GM21786 (cell line): ENCODE measurements around the gene TBC1D9B.

Source experiments
- ATAC-seq: cut with Tn5 transposase; IDR thresholded peaks from one replicate; pipeline ENCODE4 v1.9.1; 2021; ENCODE audit not compliant: unreplicated experiment

The TBC1D9B gene

GRCh38 chr5:179822059-179822432 is 85.7 kb downstream of the TBC1D9B start:
- ATAC-seq = no peak

GRCh38 chr5:179821298-179822058 is 86.2 kb downstream of the TBC1D9B start:
- peak; percentile 38 for ATAC-seq

GRCh38 chr5:179820483-179821297 is 87.0 kb downstream of the TBC1D9B start, which contains the start of gene SQSTM1:
Gene SQSTM1 (plus strand): TSS chr5:179820905. CDS start chr5:179820937, 32 bp downstream.
- ATAC-seq = peak; percentile 26

- no peak for ATAC-seq
Measured at GRCh38 chr5:179820127-179820482, 87.6 kb downstream of the TBC1D9B start.

- peak; percentile 18 for ATAC-seq
Measured at GRCh38 chr5:179819296-179820126, 88.2 kb downstream of the TBC1D9B start.

- ATAC-seq = peak; percentile 64
Measured at GRCh38 chr5:179818746-179819295, 88.9 kb downstream of the TBC1D9B start.

- no peak for ATAC-seq
Measured at GRCh38 chr5:179817890-179818745, 89.6 kb downstream of the TBC1D9B start.

GRCh38 chr5:179817470-179817840 is 90.2 kb downstream of the TBC1D9B start:
- ATAC-seq = no peak

- no peak for ATAC-seq
Measured at GRCh38 chr5:179816796-179817469, 90.8 kb downstream of the TBC1D9B start.

- ATAC-seq = no peak
Measured at GRCh38 chr5:179816401-179816795, 91.3 kb downstream of the TBC1D9B start.

- no peak for ATAC-seq
Measured at GRCh38 chr5:179815491-179816249, 92.0 kb downstream of the TBC1D9B start.

- ATAC-seq = no peak
Measured at GRCh38 chr5:179814090-179814489, 93.6 kb downstream of the TBC1D9B start.

- ATAC-seq = no peak
Measured at GRCh38 chr5:179812997-179813607, 94.6 kb downstream of the TBC1D9B start.

- ATAC-seq = no peak
Measured at GRCh38 chr5:179812135-179812825, 95.4 kb downstream of the TBC1D9B start.
